ENCODE data around the gene MBD3. TPM values are rescaled to one million over a fixed set of nuclear protein-coding genes. Genes with fewer than 3 reads are reported as not detected.

MBD3 gene
- total and polyA plus RNA-seq, 2 experiments from 2014 or later = 27.6 to 118 TPM

DNA sequence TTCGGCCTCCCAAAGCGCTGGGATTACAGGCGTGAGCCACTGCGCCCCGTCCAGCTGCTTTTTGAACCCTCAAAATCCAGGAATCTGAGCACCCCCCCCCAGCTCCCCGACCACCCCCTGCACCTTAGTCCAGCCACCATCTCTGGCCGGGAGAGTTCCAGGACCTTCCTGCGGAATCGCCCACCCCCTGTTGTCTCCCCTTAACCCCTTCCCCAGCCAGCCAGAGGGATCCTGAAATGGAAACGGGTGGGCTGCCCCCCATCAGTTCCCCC, 772 bp upstream of the MBD3 start:
- Mint-ChIP-seq H3K4me3 (peak overlapping the region; percentile 88; the same call in 2 of the 3 replicates), H3K9me3 (no peaks in the 10 kb centered on the region), H3K27ac (no peak overlapping the region), H3K27me3 (ENCODE audit: insufficient read depth, low read depth, poor library complexity) (peaks cover 25% of the 10 kb centered on the region), H3K4me1 (peaks cover 6% of the 10 kb centered on the region), H3K36me3 (ENCODE audit: low read depth) (peaks cover 41% of the 10 kb centered on the region)
- no peaks in the 10 kb centered on the region for H3K27me3 ChIP-seq (ENCODE audit: insufficient read depth)
- H3K79me2 ChIP-seq (replicated peaks; ENCODE audit: insufficient read depth) = peaks cover 36% of the 10 kb centered on the region
- ATAC-seq = no peak
- TF ChIP-seq, protein P1, sequence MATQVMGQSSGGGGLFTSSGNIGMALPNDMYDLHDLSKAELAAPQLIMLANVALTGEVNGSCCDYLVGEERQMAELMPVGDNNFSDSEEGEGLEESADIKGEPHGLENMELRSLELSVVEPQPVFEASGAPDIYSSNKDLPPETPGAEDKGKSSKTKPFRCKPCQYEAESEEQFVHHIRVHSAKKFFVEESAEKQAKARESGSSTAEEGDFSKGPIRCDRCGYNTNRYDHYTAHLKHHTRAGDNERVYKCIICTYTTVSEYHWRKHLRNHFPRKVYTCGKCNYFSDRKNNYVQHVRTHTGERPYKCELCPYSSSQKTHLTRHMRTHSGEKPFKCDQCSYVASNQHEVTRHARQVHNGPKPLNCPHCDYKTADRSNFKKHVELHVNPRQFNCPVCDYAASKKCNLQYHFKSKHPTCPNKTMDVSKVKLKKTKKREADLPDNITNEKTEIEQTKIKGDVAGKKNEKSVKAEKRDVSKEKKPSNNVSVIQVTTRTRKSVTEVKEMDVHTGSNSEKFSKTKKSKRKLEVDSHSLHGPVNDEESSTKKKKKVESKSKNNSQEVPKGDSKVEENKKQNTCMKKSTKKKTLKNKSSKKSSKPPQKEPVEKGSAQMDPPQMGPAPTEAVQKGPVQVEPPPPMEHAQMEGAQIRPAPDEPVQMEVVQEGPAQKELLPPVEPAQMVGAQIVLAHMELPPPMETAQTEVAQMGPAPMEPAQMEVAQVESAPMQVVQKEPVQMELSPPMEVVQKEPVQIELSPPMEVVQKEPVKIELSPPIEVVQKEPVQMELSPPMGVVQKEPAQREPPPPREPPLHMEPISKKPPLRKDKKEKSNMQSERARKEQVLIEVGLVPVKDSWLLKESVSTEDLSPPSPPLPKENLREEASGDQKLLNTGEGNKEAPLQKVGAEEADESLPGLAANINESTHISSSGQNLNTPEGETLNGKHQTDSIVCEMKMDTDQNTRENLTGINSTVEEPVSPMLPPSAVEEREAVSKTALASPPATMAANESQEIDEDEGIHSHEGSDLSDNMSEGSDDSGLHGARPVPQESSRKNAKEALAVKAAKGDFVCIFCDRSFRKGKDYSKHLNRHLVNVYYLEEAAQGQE (IDR thresholded peaks at IDR 0.05; ENCODE audit: unreplicated experiment) = no peak
- TF ChIP-seq, protein P2, sequence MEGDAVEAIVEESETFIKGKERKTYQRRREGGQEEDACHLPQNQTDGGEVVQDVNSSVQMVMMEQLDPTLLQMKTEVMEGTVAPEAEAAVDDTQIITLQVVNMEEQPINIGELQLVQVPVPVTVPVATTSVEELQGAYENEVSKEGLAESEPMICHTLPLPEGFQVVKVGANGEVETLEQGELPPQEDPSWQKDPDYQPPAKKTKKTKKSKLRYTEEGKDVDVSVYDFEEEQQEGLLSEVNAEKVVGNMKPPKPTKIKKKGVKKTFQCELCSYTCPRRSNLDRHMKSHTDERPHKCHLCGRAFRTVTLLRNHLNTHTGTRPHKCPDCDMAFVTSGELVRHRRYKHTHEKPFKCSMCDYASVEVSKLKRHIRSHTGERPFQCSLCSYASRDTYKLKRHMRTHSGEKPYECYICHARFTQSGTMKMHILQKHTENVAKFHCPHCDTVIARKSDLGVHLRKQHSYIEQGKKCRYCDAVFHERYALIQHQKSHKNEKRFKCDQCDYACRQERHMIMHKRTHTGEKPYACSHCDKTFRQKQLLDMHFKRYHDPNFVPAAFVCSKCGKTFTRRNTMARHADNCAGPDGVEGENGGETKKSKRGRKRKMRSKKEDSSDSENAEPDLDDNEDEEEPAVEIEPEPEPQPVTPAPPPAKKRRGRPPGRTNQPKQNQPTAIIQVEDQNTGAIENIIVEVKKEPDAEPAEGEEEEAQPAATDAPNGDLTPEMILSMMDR (conservative IDR thresholded peaks at IDR 0.05; ENCODE audit: low read depth in 2 of 2) = no peak
- TF ChIP-seq POLR2AphosphoS5 (IDR thresholded peaks at IDR 0.05; ENCODE audit: low read depth) (no peak), STAT1 (IDR thresholded peaks at IDR 0.05; ENCODE audit: unreplicated experiment) (no peak), CREB1 (CRISPR knock-in tag; IDR thresholded peaks at IDR 0.05; ENCODE audit: low read depth) (no peak), ZNF331 (CRISPR knock-in tag; IDR thresholded peaks at IDR 0.05; ENCODE audit: low read depth) (no peak), EZH2phosphoT487 (IDR thresholded peaks at IDR 0.05; ENCODE audit: unreplicated experiment) (no peak), NANOG (IDR thresholded peaks at IDR 0.05; ENCODE audit: borderline replicate concordance) (no peak), EZH2 (IDR thresholded peaks at IDR 0.05; ENCODE audit: low read depth, unreplicated experiment) (no peak), ZNF114 (CRISPR knock-in tag; IDR thresholded peaks at IDR 0.05) (no peak), JUNB (IDR thresholded peaks at IDR 0.05; ENCODE audit: unreplicated experiment) (no peak)
- TF ChIP-seq, protein P3, sequence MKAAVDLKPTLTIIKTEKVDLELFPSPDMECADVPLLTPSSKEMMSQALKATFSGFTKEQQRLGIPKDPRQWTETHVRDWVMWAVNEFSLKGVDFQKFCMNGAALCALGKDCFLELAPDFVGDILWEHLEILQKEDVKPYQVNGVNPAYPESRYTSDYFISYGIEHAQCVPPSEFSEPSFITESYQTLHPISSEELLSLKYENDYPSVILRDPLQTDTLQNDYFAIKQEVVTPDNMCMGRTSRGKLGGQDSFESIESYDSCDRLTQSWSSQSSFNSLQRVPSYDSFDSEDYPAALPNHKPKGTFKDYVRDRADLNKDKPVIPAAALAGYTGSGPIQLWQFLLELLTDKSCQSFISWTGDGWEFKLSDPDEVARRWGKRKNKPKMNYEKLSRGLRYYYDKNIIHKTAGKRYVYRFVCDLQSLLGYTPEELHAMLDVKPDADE (IDR thresholded peaks at IDR 0.05) = no peak
- TF ChIP-seq, protein P4, sequence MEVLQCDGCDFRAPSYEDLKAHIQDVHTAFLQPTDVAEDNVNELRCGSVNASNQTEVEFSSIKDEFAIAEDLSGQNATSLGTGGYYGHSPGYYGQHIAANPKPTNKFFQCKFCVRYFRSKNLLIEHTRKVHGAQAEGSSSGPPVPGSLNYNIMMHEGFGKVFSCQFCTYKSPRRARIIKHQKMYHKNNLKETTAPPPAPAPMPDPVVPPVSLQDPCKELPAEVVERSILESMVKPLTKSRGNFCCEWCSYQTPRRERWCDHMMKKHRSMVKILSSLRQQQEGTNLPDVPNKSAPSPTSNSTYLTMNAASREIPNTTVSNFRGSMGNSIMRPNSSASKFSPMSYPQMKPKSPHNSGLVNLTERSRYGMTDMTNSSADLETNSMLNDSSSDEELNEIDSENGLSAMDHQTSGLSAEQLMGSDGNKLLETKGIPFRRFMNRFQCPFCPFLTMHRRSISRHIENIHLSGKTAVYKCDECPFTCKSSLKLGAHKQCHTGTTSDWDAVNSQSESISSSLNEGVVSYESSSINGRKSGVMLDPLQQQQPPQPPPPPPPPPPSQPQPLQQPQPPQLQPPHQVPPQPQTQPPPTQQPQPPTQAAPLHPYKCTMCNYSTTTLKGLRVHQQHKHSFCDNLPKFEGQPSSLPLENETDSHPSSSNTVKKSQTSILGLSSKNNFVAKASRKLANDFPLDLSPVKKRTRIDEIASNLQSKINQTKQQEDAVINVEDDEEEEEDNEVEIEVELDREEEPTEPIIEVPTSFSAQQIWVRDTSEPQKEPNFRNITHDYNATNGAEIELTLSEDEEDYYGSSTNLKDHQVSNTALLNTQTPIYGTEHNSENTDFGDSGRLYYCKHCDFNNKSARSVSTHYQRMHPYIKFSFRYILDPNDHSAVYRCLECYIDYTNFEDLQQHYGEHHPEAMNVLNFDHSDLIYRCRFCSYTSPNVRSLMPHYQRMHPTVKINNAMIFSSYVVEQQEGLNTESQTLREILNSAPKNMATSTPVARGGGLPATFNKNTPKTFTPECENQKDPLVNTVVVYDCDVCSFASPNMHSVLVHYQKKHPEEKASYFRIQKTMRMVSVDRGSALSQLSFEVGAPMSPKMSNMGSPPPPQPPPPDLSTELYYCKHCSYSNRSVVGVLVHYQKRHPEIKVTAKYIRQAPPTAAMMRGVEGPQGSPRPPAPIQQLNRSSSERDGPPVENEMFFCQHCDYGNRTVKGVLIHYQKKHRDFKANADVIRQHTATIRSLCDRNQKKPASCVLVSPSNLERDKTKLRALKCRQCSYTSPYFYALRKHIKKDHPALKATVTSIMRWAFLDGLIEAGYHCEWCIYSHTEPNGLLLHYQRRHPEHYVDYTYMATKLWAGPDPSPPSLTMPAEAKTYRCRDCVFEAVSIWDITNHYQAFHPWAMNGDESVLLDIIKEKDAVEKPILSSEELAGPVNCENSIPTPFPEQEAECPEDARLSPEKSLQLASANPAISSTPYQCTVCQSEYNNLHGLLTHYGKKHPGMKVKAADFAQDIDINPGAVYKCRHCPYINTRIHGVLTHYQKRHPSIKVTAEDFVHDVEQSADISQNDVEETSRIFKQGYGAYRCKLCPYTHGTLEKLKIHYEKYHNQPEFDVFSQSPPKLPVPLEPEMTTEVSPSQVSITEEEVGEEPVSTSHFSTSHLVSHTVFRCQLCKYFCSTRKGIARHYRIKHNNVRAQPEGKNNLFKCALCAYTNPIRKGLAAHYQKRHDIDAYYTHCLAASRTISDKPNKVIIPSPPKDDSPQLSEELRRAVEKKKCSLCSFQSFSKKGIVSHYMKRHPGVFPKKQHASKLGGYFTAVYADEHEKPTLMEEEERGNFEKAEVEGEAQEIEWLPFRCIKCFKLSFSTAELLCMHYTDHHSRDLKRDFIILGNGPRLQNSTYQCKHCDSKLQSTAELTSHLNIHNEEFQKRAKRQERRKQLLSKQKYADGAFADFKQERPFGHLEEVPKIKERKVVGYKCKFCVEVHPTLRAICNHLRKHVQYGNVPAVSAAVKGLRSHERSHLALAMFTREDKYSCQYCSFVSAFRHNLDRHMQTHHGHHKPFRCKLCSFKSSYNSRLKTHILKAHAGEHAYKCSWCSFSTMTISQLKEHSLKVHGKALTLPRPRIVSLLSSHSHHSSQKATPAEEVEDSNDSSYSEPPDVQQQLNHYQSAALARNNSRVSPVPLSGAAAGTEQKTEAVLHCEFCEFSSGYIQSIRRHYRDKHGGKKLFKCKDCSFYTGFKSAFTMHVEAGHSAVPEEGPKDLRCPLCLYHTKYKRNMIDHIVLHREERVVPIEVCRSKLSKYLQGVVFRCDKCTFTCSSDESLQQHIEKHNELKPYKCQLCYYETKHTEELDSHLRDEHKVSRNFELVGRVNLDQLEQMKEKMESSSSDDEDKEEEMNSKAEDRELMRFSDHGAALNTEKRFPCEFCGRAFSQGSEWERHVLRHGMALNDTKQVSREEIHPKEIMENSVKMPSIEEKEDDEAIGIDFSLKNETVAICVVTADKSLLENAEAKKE (CRISPR knock-in tag; IDR thresholded peaks at IDR 0.05) = no peak
- peak overlapping the region; percentile 94 for H3K4me2 ChIP-seq
- H2AFZ ChIP-seq = no peak overlapping the region
- peak overlapping the region; percentile 71 for H3K4me3 ChIP-seq
- peaks cover 11% of the 10 kb centered on the region for H3K4me1 ChIP-seq (ENCODE audit: insufficient read depth)
- H3K36me3 ChIP-seq (ENCODE audit: insufficient read depth) = peaks cover 11% of the 10 kb centered on the region
- DNase-seq (ENCODE audit: low spot score) = no peak
- peaks cover 32% of the 10 kb centered on the region for H3F3A ChIP-seq (replicated peaks; ENCODE audit: low read depth)
- H3K27ac ChIP-seq (ENCODE audit: low read depth) = peak overlapping the region; percentile 84; the same call in 1 of the 2 replicates
- no peaks in the 10 kb centered on the region for H3K9me2 ChIP-seq (ENCODE audit: insufficient read depth)
- peaks cover 25% of the 10 kb centered on the region for H4K20me1 ChIP-seq (replicated peaks; ENCODE audit: insufficient read depth)
